Natural killer cell (primary cell): ENCODE measurements around the gene SLX9. TPM values are rescaled to one million over a fixed set of nuclear protein-coding genes. Genes with fewer than 3 reads are reported as not detected.

ENCODE experiments used
- ATAC-seq, 3 donors: fragments of 150-1000 bp in 2 of 3; fragments of 200-7000 bp in 1 of 3; cut with Tn5 transposase; 1 replicate in 1 of 3; 2 replicates in 2 of 3; pipeline ENCODE4 v1.10.0; 2021; ENCODE audit warnings: mild to moderate bottlenecking in 2 of 3, moderate library complexity in 2 of 3
- DNase-seq, 2 donors: peaks; one replicate each; pipeline versions ENCODE4 v3.0.0 to v3.0.0-alpha.2; 2013 to 2021; ENCODE audit warnings: mixed read lengths in 1 of 2
- H3K27ac ChIP-seq: one replicate; pipeline ENCODE4 v1.5.1; 2013; ENCODE audit warnings: mild to moderate bottlenecking, low read length
- H3K27me3 ChIP-seq: one replicate; pipeline ENCODE4 v1.6.1; 2013; ENCODE audit warnings: low read length; ENCODE audit not compliant: control insufficient read depth, insufficient read depth
- H3K36me3 ChIP-seq: one replicate; pipeline ENCODE4 v1.6.1; 2013; ENCODE audit warnings: low read length; ENCODE audit not compliant: control insufficient read depth, insufficient read depth
- H3K4me1 ChIP-seq: one replicate; pipeline ENCODE4 v1.6.1; 2013; ENCODE audit warnings: low read length; ENCODE audit not compliant: control insufficient read depth, insufficient read depth
- H3K4me3 ChIP-seq: one replicate; pipeline ENCODE4 v1.5.1; 2013; ENCODE audit warnings: low read length
- H3K9me3 ChIP-seq: one replicate; pipeline ENCODE4 v1.6.1; 2013; ENCODE audit warnings: low read length; ENCODE audit not compliant: control insufficient read depth, insufficient read depth
- H3K27ac Mint-ChIP-seq, 2 donors: one replicate each; pipeline ENCODE4 v1.8.0; 2022; ENCODE audit warnings: mild to moderate bottlenecking in 2 of 2, mixed read lengths in 2 of 2, moderate library complexity in 1 of 2
- H3K27me3 Mint-ChIP-seq, 2 donors: one replicate each; pipeline ENCODE4 v1.8.0; 2022; ENCODE audit warnings: low read depth in 2 of 2, mixed read lengths in 2 of 2
- H3K36me3 Mint-ChIP-seq: one replicate; pipeline ENCODE4 v1.8.0; 2022; ENCODE audit warnings: mixed read lengths
- H3K4me1 Mint-ChIP-seq, 2 donors: one replicate each; pipeline ENCODE4 v1.8.0; 2022; ENCODE audit warnings: mixed read lengths in 2 of 2
- H3K4me3 Mint-ChIP-seq: one replicate; pipeline ENCODE4 v1.8.0; 2022; ENCODE audit warnings: mild to moderate bottlenecking, moderate library complexity, mixed read lengths
- H3K9me3 Mint-ChIP-seq, 2 donors: one replicate each; pipeline ENCODE4 v1.8.0; 2022; ENCODE audit warnings: mixed read lengths in 2 of 2
- CTCF ChIP-seq: fragments of 200-600 bp; IDR thresholded peaks from one replicate; pipeline ENCODE4 v1.8.0; 2022; ENCODE audit warnings: antibody characterized with exemption
- WGBS: methylation state at CpG from one replicate; pipeline ENCODE4 v1.1.7; 2013; ENCODE audit warnings: missing lambda C conversion rate; ENCODE audit not compliant: insufficient coverage; 5-methylcytosine and 5-hydroxymethylcytosine counted together
- intact Hi-C: fragments of 100-400 bp; cut with micrococcal nuclease; formaldehyde crosslinking; loops from one replicate; pipeline ENCODE4 v1.14.2; 2022
- total RNA-seq, 4 donors: library from RNA; stranded (reverse); fragments of 120-200 nt in 1 of 4; gene quantifications; one replicate each; pipeline versions ENCODE4 v1.2.3 to v1.2.4, GENCODE V29; 2013 to 2022

Gene SLX9
- total RNA-seq, 3 donors from 2014 or later (not counting 1 experiment from before 2014, with no cell fraction given) = 12.8 to 22.9 (median 20.0) TPM

- TF ChIP-seq CTCF = no peak
- no peaks in the 10 kb centered on the region for H3K9me3 ChIP-seq
- 89% methylated on average over 13 of the region's 13 CpGs for WGBS
- H3K4me1 ChIP-seq = peaks cover 31% of the 10 kb centered on the region
- no peaks in the 10 kb centered on the region for H3K27me3 ChIP-seq
- intact Hi-C loops = no loop called here
- Mint-ChIP-seq H3K4me3 (no peak overlapping the region), H3K4me1 (peaks cover 19 to 30% of the 10 kb centered on the region in 2 donors), H3K36me3 (peaks cover 11% of the 10 kb centered on the region), H3K9me3 (no peaks in the 10 kb centered on the region), H3K27me3 (no peaks in the 10 kb centered on the region), H3K27ac (peak overlapping the region in 1 of 2 donors; percentile 54)
- ATAC-seq = no peak
- H3K4me3 ChIP-seq = no peak overlapping the region
- H3K36me3 ChIP-seq = peaks cover 95% of the 10 kb centered on the region
- H3K27ac ChIP-seq = no peak overlapping the region
- no peak for DNase-seq
Measured at GRCh38 chr21:44898011-44898488, 41.8 kb upstream of the SLX9 start.

GRCh38 chr21:44898851-44899767 is 40.7 kb upstream of the SLX9 start:
- Histone ChIP-seq H3K4me1 (peaks cover 20% of the 10 kb centered on the region), H3K27ac (no peak overlapping the region), H3K27me3 (no peaks in the 10 kb centered on the region), H3K4me3 (no peak overlapping the region), H3K36me3 (peaks cover 96% of the 10 kb centered on the region), H3K9me3 (no peaks in the 10 kb centered on the region)
- Mint-ChIP-seq H3K9me3 (no peaks in the 10 kb centered on the region), H3K36me3 (peaks cover 12% of the 10 kb centered on the region), H3K27me3 (no peaks in the 10 kb centered on the region), H3K4me3 (no peak overlapping the region), H3K4me1 (peaks cover 10 to 21% of the 10 kb centered on the region in 2 donors), H3K27ac (peak overlapping the region in 1 of 2 donors; percentile 54)
- TF ChIP-seq CTCF = no peak
- ATAC-seq (no peak), DNase-seq (no peak)
- WGBS = 90% methylated on average over 49 of the region's 49 CpGs
- intact Hi-C loops = no loop called here

GRCh38 chr21:44899768-44900558 is 39.9 kb upstream of the SLX9 start:
- no peaks in the 10 kb centered on the region for H3K27me3 ChIP-seq
- WGBS = 96% methylated on average over 37 of the region's 37 CpGs
- no peak overlapping the region for H3K4me3 Mint-ChIP-seq
- H3K27ac Mint-ChIP-seq = peak overlapping the region in 1 of 2 donors; percentile 61
- ATAC-seq (no peak), DNase-seq (no peak)
- H3K4me3 ChIP-seq = no peak overlapping the region
- peaks cover 96% of the 10 kb centered on the region for H3K36me3 ChIP-seq
- H3K27me3 Mint-ChIP-seq = no peaks in the 10 kb centered on the region
- H3K9me3 ChIP-seq = no peaks in the 10 kb centered on the region
- TF ChIP-seq CTCF = no peak
- H3K36me3 Mint-ChIP-seq = peaks cover 12% of the 10 kb centered on the region
- no peaks in the 10 kb centered on the region for H3K9me3 Mint-ChIP-seq
- peaks cover 14% of the 10 kb centered on the region for H3K4me1 ChIP-seq
- H3K27ac ChIP-seq = no peak overlapping the region
- H3K4me1 Mint-ChIP-seq = peaks cover 16 to 30% of the 10 kb centered on the region in 2 donors
- intact Hi-C loops = no loop called here
